Measurements from ENCODE around the gene TIAM2. TPM values are rescaled to one million over a fixed set of nuclear protein-coding genes. Genes with fewer than 3 reads are reported as not detected.

TIAM2 gene
- total and polyA plus RNA-seq, 12 donors, result 4.3 to 22.5 (median 11.8) TPM

DNA sequence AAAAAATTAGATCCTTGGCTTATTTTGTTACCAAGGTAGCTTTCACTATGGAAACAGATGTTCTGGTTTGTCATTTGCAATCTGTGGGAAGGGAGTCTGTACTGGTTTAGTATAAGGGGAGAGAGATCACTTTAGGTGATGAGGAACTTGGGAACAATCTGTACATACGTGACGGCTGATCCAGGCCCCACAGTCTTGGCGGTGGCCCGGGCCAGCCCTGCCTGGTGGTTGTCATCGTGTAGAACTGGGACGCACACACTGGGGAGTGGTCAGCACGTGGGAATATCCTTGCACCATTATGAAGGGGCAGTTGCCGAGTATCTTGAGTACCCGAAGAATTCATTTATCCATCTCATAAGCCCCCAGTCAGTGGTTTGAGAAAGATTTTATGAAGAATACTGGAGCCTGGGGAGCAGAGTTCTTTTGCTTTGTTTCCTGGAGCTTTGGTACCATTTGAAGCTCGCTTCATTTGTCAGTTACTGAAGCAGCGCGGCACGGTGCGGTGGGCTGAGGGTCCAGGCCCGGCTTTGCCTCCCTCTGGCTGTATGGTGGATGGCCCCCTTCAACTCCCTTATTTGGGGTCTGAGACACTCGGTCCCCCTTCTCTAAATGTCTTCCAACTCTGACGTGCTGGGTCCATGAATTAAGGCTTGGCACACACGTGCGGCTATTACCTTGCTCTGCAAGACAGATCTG lies 245.9 kb downstream of the TIAM2 start:
- intact Hi-C loops (cut with DNase I), result loop anchor here in 4 of 10 donors (10.0 kb wide), 3 partner anchors 66 to 366 kb away; no protein-coding TSS in a partner anchor
- TF ChIP-seq, protein P1, sequence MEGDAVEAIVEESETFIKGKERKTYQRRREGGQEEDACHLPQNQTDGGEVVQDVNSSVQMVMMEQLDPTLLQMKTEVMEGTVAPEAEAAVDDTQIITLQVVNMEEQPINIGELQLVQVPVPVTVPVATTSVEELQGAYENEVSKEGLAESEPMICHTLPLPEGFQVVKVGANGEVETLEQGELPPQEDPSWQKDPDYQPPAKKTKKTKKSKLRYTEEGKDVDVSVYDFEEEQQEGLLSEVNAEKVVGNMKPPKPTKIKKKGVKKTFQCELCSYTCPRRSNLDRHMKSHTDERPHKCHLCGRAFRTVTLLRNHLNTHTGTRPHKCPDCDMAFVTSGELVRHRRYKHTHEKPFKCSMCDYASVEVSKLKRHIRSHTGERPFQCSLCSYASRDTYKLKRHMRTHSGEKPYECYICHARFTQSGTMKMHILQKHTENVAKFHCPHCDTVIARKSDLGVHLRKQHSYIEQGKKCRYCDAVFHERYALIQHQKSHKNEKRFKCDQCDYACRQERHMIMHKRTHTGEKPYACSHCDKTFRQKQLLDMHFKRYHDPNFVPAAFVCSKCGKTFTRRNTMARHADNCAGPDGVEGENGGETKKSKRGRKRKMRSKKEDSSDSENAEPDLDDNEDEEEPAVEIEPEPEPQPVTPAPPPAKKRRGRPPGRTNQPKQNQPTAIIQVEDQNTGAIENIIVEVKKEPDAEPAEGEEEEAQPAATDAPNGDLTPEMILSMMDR (IDR thresholded peaks at IDR 0.05), result no peak
- no peaks in the 10 kb centered on the region for H3K9me3 ChIP-seq
- ATAC-seq, result no peak
- no peaks in the 10 kb centered on the region for H3K27me3 ChIP-seq
- no peaks in the 10 kb centered on the region for H3K4me1 ChIP-seq
- 92 to 95% methylated on average over 19 of the region's 19 CpGs for WGBS, 2 donors
- H3K4me3 ChIP-seq, result no peak overlapping the region
- no peak overlapping the region for H3K27ac ChIP-seq
- DNase-seq, result no peak
- H3K36me3 ChIP-seq, result peaks cover 0 to 5% (median 0%) of the 10 kb centered on the region in 9 donors

DNA sequence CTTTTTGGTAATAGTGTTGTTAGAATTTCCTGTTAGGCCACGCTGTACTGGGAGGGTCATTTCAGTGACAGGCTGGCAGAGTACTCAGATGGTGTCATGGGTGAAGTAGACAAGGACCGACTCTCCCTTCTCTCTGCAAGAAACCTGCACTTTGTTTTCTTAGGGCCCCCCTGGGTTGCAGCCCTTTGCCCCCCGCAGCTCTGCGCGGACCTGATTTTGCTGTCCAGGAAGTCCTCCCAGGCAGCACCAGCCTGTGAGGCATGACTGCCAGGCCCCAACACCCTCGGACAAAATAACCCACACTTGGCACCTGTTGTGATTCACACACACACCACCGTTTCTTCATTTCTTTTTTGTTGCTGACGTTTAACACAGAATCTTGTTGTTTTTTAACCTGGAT lies 246.9 kb downstream of the TIAM2 start:
- Histone ChIP-seq H3K9me3 (no peaks in the 10 kb centered on the region), H3K36me3 (peaks cover 0 to 11% (median 0%) of the 10 kb centered on the region in 9 donors), H3K27me3 (no peaks in the 10 kb centered on the region), H3K27ac (no peak overlapping the region), H3K4me3 (no peak overlapping the region), H3K4me1 (no peaks in the 10 kb centered on the region)
- DNase-seq, result no peak
- intact Hi-C loops (cut with DNase I), result loop anchor here in 4 of 10 donors (10.0 kb wide), 3 partner anchors 67 to 367 kb away; no protein-coding TSS in a partner anchor
- 74 to 76% methylated on average over 8 of the region's 8 CpGs for WGBS, 2 donors
- TF ChIP-seq, protein P1 (IDR thresholded peaks at IDR 0.05), result no peak
- no peak for ATAC-seq

DNA sequence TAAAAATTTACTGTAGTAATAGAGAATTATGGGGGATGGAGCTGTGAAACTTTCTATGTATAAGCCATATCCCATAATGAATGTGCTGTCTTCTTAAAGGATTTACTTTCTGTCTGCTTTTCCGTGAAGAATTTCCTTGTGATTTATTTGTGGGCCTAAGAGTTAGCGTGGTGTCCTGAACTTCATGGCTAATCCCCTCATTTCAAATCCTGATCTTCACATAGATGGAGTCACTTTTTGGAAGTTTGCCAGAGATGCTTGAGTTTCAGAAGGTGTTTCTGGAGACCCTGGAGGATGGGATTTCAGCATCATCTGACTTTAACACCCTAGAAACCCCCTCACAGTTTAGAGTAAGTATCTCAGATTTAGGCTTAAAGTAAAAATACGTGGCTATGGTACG lies 249.3 kb downstream of the TIAM2 start:
- no peak for ATAC-seq

DNA sequence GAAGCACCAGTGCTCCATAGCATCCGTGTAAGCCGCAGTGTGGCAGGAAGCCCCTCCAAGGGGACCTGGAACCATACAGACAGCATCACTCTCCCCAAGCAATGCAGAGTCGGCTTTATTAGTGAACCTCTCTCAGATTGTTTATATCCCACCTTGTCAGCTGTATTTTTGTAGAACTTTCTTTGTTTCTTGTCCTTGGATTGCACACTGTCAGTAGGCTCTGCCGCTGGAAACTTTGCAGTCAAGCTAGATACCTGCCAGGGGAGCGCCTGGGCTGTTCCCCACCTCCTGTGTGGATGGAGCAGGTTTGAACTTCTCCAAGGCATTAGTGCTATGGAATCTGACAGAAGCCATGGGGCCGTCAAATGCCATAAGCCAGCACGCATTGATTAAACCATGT lies 250.1 kb downstream of the TIAM2 start:
- no peaks in the 10 kb centered on the region for H3K9me3 ChIP-seq
- H3K36me3 ChIP-seq, result peaks cover 0 to 17% (median 0%) of the 10 kb centered on the region in 9 donors
- no peak overlapping the region for H3K4me3 ChIP-seq
- intact Hi-C loops (cut with DNase I), result loop anchor here in 6 of 10 donors (5.0 to 10.0 kb wide), 5 partner anchors 43 to 370 kb away; no protein-coding TSS in a partner anchor
- peaks cover 0 to 6% (median 0%) of the 10 kb centered on the region in 9 donors for H3K4me1 ChIP-seq
- ATAC-seq, result no peak
- DNase-seq, result no peak
- H3K27ac ChIP-seq, result no peak overlapping the region
- H3K27me3 ChIP-seq, result no peaks in the 10 kb centered on the region
- TF ChIP-seq, protein P1 (IDR thresholded peaks at IDR 0.05), result no peak
- 92 to 95% methylated on average over 7 of the region's 7 CpGs for WGBS, 2 donors

More for the DNA sequence above, 249.3 kb downstream of the TIAM2 start:
- no peak for DNase-seq
- WGBS, 2 donors, result 79 to 82% methylated on average over 4 of the region's 4 CpGs
- intact Hi-C loops (cut with DNase I), result loop anchor here in 4 of 10 donors (10.0 kb wide), 3 partner anchors 70 to 370 kb away; no protein-coding TSS in a partner anchor
- no peak overlapping the region for H3K4me3 ChIP-seq
- TF ChIP-seq, protein P1 (IDR thresholded peaks at IDR 0.05), result no peak
- peaks cover 0 to 11% (median 0%) of the 10 kb centered on the region in 9 donors for H3K36me3 ChIP-seq
- H3K4me1 ChIP-seq, result peaks cover 0 to 6% (median 0%) of the 10 kb centered on the region in 9 donors
- no peaks in the 10 kb centered on the region for H3K9me3 ChIP-seq
- H3K27me3 ChIP-seq, result no peaks in the 10 kb centered on the region
- H3K27ac ChIP-seq, result no peak overlapping the region
